HCT116 (cell line): ENCODE data around the gene EHD4. TPM values are rescaled to one million over a fixed set of nuclear protein-coding genes. Genes with fewer than 3 reads are reported as not detected.

Source experiments
- ATAC-seq: fragments of 200-7000 bp; cut with Tn5 transposase; 2 replicates; pipeline ENCODE4 v1.9.1; 2020; ENCODE audit warnings: mild to moderate bottlenecking, moderate library complexity
- BruUV-seq: library from RNA; stranded (reverse); fragments of 400-500 nt; replicated peaks from 2 replicates; lab custom pipeline; 2021; lab: Mats Ljungman, UMichigan
- CTCF ChIA-PET: fragments of 300-600 bp; sonication (Branson Sonifier 250); formaldehyde crosslinking; loops from one replicate; lab custom pipeline; 2021; ENCODE audit warnings: antibody characterized with exemption; lab: Charles Lee
- POLR2A ChIA-PET: fragments of 300-600, 350-600 bp; sonication (Branson Sonifier 250); formaldehyde crosslinking; loops from one replicate; lab custom pipeline; 2021; ENCODE audit warnings: antibody characterized with exemption; lab: Charles Lee
- RAD21 ChIA-PET, 2 experiments: fragments of 300-600 bp; sonication (Branson Sonifier 250); formaldehyde crosslinking; loops; one replicate each; lab custom pipeline; 2023; ENCODE audit warnings: low total read pairs in 2 of 2; ENCODE audit not compliant: uncharacterized antibody in 2 of 2, unreplicated experiment in 2 of 2, low non-redundant PET in 1 of 2; lab: Charles Lee
- DNase-seq: peaks from one replicate; pipeline ENCODE4 v3.0.0-alpha.2; 2010; ENCODE audit warnings: low read depth, low spot score
- H2AFZ ChIP-seq: fragments of 200-600 bp; shearing (Covaris generic), sonication (generic); 2 replicates; pipeline ENCODE4 v1.6.1; 2017; ENCODE audit warnings: low read depth, mixed run types, mixed read lengths, antibody characterized with exemption, low read length; ENCODE audit not compliant: poor library complexity, severe bottlenecking
- H3K27ac ChIP-seq: 2 replicates; pipeline ENCODE4 v1.5.1; 2012; ENCODE audit warnings: low read depth, low read length
- H3K27me3 ChIP-seq: fragments of 200-600 bp; sonication (generic); 2 replicates; pipeline ENCODE4 v1.6.1; 2016; ENCODE audit warnings: mixed run types, low read length, mixed read lengths; ENCODE audit not compliant: insufficient read depth
- H3K36me3 ChIP-seq, 2 experiments: fragments of 200-500 bp in 1 of 2; fragments of 200-600 bp in 1 of 2; sonication (Bioruptor generic) in 1 of 2; sonication (generic) in 1 of 2; 2 replicates each; pipeline versions ENCODE4 v1.5.1 to v1.6.1; 2014 to 2016; ENCODE audit warnings: low read length in 2 of 2, inconsistent platforms in 1 of 2, mixed read lengths in 1 of 2, mixed run types in 1 of 2; ENCODE audit not compliant: insufficient read depth in 2 of 2, control insufficient read depth in 1 of 2
- H3K4me1 ChIP-seq, 2 experiments: fragments of 200-600 bp in 1 of 2; sonication (generic) in 1 of 2; 2 replicates each; pipeline versions ENCODE4 v1.5.1 to v1.6.1; 2012 to 2017; ENCODE audit warnings: low read length in 2 of 2, inconsistent platforms in 1 of 2, mild to moderate bottlenecking in 1 of 2, mixed read lengths in 1 of 2, mixed run types in 1 of 2, moderate library complexity in 1 of 2; ENCODE audit not compliant: insufficient read depth in 2 of 2, control insufficient read depth in 1 of 2
- H3K4me2 ChIP-seq: fragments of 200-600 bp; sonication (generic); 2 replicates; pipeline ENCODE4 v1.6.1; 2017; ENCODE audit warnings: mixed run types, low read length, mixed read lengths
- H3K4me3 ChIP-seq, 2 experiments: fragments of 200-600 bp in 1 of 2; sonication (generic) in 1 of 2; replicated peaks in 1 of 2; 2 replicates each; pipeline ENCODE4 v1.5.1; 2011 to 2016; ENCODE audit warnings: low read length in 2 of 2, control low read depth in 1 of 2, low read depth in 1 of 2, mild to moderate bottlenecking in 1 of 2, mixed read lengths in 1 of 2, mixed run types in 1 of 2
- H3K79me2 ChIP-seq: fragments of 200-600 bp; sonication (generic); 2 replicates; pipeline ENCODE4 v1.6.1; 2017; ENCODE audit warnings: mild to moderate bottlenecking, mixed run types, low read length, moderate library complexity, mixed read lengths; ENCODE audit not compliant: insufficient read depth
- H3K9ac ChIP-seq: fragments of 200-600 bp; sonication (generic); 2 replicates; pipeline ENCODE4 v1.6.1; 2016; ENCODE audit warnings: low read length, mixed read lengths
- H3K9me2 ChIP-seq: fragments of 200-600 bp; sonication (generic), shearing (Covaris generic); 2 replicates; pipeline ENCODE4 v1.6.1; 2017; ENCODE audit warnings: mixed run types, mild to moderate bottlenecking, moderate library complexity; ENCODE audit not compliant: insufficient read depth
- H3K9me3 ChIP-seq, 2 experiments: fragments of 200-500 bp in 1 of 2; fragments of 200-600 bp in 1 of 2; sonication (Bioruptor generic) in 1 of 2; sonication (generic) in 1 of 2; 2 replicates each; pipeline ENCODE4 v1.6.1; 2014 to 2017; ENCODE audit warnings: low read length in 2 of 2, mixed read lengths in 2 of 2, inconsistent platforms in 1 of 2, low read depth in 1 of 2, mild to moderate bottlenecking in 1 of 2, mixed run types in 1 of 2, moderate library complexity in 1 of 2; ENCODE audit not compliant: control insufficient read depth in 1 of 2, insufficient read depth in 1 of 2
- H4K20me1 ChIP-seq: fragments of 200-600 bp; sonication (generic), shearing (Covaris generic); 2 replicates; pipeline ENCODE4 v1.6.1; 2017; ENCODE audit warnings: mixed run types, mild to moderate bottlenecking, moderate library complexity; ENCODE audit not compliant: insufficient read depth
- CEBPB ChIP-seq: IDR thresholded peaks from 2 replicates; pipeline ENCODE4 v1.6.1; 2012; ENCODE audit warnings: low read depth
- EZH2 ChIP-seq: fragments of 200-600 bp; sonication (generic); IDR thresholded peaks from 2 replicates; pipeline ENCODE4 v1.6.1; 2017; ENCODE audit warnings: antibody characterized with exemption, mixed run types
- EZH2phosphoT487 ChIP-seq: fragments of 200-600 bp; IDR thresholded peaks from 2 replicates; pipeline ENCODE4 v1.6.1; 2018; ENCODE audit warnings: antibody characterized with exemption, borderline replicate concordance
- FOSL1 ChIP-seq: IDR thresholded peaks from 2 replicates; pipeline ENCODE4 v1.6.1; 2012; ENCODE audit warnings: low read depth
- JUND ChIP-seq: IDR thresholded peaks from 2 replicates; pipeline ENCODE4 v1.6.1; 2012
- POLR2A ChIP-seq: IDR thresholded peaks from 2 replicates; pipeline ENCODE4 v1.7.0; 2011; ENCODE audit warnings: borderline replicate concordance; ENCODE audit not compliant: insufficient read depth, insufficient read length; ENCODE audit errors: extremely low read depth
- POLR2AphosphoS5 ChIP-seq: IDR thresholded peaks from 2 replicates; pipeline ENCODE4 v1.6.1; 2011; ENCODE audit warnings: mild to moderate bottlenecking, low read depth, low read length, moderate library complexity
- SIN3A ChIP-seq: IDR thresholded peaks from 2 replicates; pipeline ENCODE4 v1.6.1; 2012; ENCODE audit warnings: low read depth
- SP1 ChIP-seq: IDR thresholded peaks from 2 replicates; pipeline ENCODE4 v1.6.1; 2012; ENCODE audit warnings: low read depth
- YY1 ChIP-seq: IDR thresholded peaks from 2 replicates; pipeline ENCODE4 v1.6.1; 2011; ENCODE audit warnings: low read length, low read depth, moderate library complexity, mild to moderate bottlenecking; ENCODE audit not compliant: insufficient replicate concordance; ENCODE audit errors: extremely low read depth
- ZFX ChIP-seq: fragments of 450-650 bp; IDR thresholded peaks from 2 replicates; pipeline ENCODE4 v1.6.1; 2017
- intact Hi-C: fragments of 100-400 bp; cut with micrococcal nuclease; formaldehyde crosslinking; loops from 2 replicates; pipeline ENCODE4 v1.10.0; 2022
- total RNA-seq: library from RNA; stranded (reverse); gene quantifications from one replicate; pipeline ENCODE4 v1.2.1, GENCODE V29; 2021; ENCODE audit not compliant: unreplicated experiment
- TF ChIP-seq, protein P1 (sequence below): IDR thresholded peaks from 2 replicates; pipeline ENCODE4 v1.6.1; 2012
- TF ChIP-seq, protein P2 (sequence below): IDR thresholded peaks from 2 replicates; pipeline ENCODE4 v1.6.1; 2011; ENCODE audit warnings: mild to moderate bottlenecking, low read length, moderate library complexity; ENCODE audit not compliant: insufficient replicate concordance; ENCODE audit errors: extremely low read depth
- TF ChIP-seq, protein P3 (sequence below): IDR thresholded peaks from 2 replicates; pipeline ENCODE4 v1.6.1; 2012

EHD4 gene
- total RNA-seq, 1 experiment from 2014 or later, result 28.0 TPM

DNA sequence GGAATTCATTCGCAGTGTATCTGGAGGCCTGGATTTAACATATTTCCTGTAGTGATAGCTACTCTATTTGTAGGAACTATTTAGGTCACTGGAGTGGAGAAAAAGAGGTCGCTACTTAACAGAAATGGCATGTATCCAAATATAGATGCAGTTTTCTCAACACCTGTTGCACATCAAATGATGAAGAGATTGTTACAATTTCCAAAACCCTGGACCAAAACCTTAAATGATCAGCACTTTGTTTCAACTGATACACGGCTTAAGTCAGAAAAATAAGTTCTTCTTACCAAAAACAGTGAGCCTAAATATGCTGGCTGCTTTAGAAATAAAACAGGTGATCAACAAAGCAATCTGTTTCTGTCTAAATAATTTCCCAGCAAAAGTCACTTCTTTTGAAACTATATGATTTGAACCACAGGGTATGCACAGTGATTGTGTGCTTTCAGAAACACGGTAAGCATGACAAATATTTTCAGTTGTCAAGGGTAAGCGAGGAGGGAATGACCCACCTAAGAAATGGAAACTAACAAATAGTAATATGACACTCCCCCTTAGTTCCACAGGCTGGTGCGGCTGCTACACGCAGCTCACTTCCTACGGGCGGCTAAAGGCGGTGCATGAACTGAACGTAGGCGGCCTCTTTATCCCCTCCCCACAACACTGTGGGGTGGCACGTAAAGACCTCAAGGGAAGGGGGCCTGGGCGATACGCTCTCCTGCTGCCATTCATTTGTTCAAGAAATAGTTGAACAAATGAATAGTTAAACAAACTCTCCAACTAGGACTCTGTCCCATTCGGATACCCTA, 1.1 kb downstream of the EHD4 start:
- intact Hi-C loops, result loop anchor here (5.0 kb wide), 2 partner anchors 34 to 86 kb away; no protein-coding TSS in a partner anchor
- no peaks in the 10 kb centered on the region for H3K9me2 ChIP-seq
- ChIA-PET CTCF (interaction anchor here (1.1 to 2.3 kb wide), 4 partner anchors 23 to 505 kb away, joined by 3 to 12 read pairs (median 3); partner anchors contain the start of gene MAPKBP1), RAD21 (interaction anchor here in 1 of 2 experiments (0.6 kb wide), 2 partner anchors 31 to 92 kb away, joined by 3 read pairs; no protein-coding TSS in a partner anchor)
- peaks cover 15% of the 10 kb centered on the region; the same call in 1 of the 2 replicates for H4K20me1 ChIP-seq
- no peaks in the 10 kb centered on the region for H3K9me3 ChIP-seq
- ATAC-seq, result peak; percentile 49
- H3K36me3 ChIP-seq, result no peaks in the 10 kb centered on the region
- peak overlapping the region; percentile 86 for H3K27ac ChIP-seq
- H3K9ac ChIP-seq, result peak overlapping the region; percentile 93
- TSS peak; percentile 59 for BruUV-seq
- TF ChIP-seq SP1 (peak; percentile 20; the same call in 1 of the 2 replicates), POLR2A (no peak), JUND (no peak), EZH2phosphoT487 (no peak), POLR2AphosphoS5 (no peak)
- TF ChIP-seq, protein P1, sequence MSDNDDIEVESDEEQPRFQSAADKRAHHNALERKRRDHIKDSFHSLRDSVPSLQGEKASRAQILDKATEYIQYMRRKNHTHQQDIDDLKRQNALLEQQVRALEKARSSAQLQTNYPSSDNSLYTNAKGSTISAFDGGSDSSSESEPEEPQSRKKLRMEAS, result 0 out of 2 replicates have a peak, but pooled peaks have one; percentile 39
- TF ChIP-seq, all 23 proteins: peak for 2
- peak; percentile 19 for DNase-seq
- Histone ChIP-seq H3K4me3 (peak overlapping the region; percentile 85 to 93), H3K4me2 (peak overlapping the region; percentile 82), H3K27me3 (no peaks in the 10 kb centered on the region), H3K79me2 (peaks cover 56% of the 10 kb centered on the region), H2AFZ (no peak overlapping the region), H3K4me1 (peaks cover 21 to 45% of the 10 kb centered on the region in 2 experiments)
- POLR2A ChIA-PET, result interaction anchor here (0.5 to 2.2 kb wide), 3 partner anchors 12 to 30 kb away, joined by 3 to 7 read pairs (median 3); no protein-coding TSS in a partner anchor

DNA sequence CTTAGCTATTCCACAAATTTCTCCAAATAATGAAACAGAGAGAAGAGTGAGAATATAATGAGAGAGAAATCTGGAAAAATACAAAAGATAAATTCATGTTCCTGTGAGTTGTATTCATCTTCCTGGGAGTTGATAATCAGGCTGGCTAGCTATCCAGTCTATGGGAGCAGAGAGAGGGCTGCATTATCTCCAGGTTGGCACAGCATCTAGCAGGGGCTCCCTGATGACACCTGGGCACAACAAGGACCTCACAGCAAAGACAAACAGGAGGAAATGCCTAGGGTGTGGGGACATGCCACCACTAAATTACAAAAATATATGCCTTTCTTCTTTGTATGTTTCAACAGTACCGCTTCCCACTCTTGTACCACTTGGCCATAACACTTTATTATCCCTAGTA, 1.9 kb downstream of the EHD4 start:
- Histone ChIP-seq H3K4me1 (peaks cover 21 to 49% of the 10 kb centered on the region in 2 experiments), H3K4me2 (peak overlapping the region; percentile 82), H3K36me3 (no peaks in the 10 kb centered on the region), H3K4me3 (no peak overlapping the region), H3K9me2 (no peaks in the 10 kb centered on the region), H4K20me1 (peaks cover 15% of the 10 kb centered on the region; the same call in 1 of the 2 replicates), H2AFZ (no peak overlapping the region), H3K9me3 (no peaks in the 10 kb centered on the region), H3K9ac (peak overlapping the region; percentile 93; the same call in 1 of the 2 replicates), H3K27ac (no peak overlapping the region), H3K27me3 (no peaks in the 10 kb centered on the region), H3K79me2 (peaks cover 63% of the 10 kb centered on the region)
- BruUV-seq, result no TSS peak
- no peak for DNase-seq
- ChIA-PET CTCF (no interaction called here), RAD21 (no interaction called here), POLR2A (interaction anchor here (1.0 kb wide), 1 partner anchor 11 kb away, joined by 3 read pairs; no protein-coding TSS in a partner anchor)
- intact Hi-C loops, result loop anchor here (5.0 kb wide), 2 partner anchors 33 to 87 kb away; no protein-coding TSS in a partner anchor
- TF ChIP-seq EZH2phosphoT487 (no peak), YY1 (no peak), SP1 (no peak), CEBPB (no peak), ZFX (no peak), SIN3A (no peak), EZH2 (no peak), FOSL1 (no peak)
- TF ChIP-seq, protein P2, sequence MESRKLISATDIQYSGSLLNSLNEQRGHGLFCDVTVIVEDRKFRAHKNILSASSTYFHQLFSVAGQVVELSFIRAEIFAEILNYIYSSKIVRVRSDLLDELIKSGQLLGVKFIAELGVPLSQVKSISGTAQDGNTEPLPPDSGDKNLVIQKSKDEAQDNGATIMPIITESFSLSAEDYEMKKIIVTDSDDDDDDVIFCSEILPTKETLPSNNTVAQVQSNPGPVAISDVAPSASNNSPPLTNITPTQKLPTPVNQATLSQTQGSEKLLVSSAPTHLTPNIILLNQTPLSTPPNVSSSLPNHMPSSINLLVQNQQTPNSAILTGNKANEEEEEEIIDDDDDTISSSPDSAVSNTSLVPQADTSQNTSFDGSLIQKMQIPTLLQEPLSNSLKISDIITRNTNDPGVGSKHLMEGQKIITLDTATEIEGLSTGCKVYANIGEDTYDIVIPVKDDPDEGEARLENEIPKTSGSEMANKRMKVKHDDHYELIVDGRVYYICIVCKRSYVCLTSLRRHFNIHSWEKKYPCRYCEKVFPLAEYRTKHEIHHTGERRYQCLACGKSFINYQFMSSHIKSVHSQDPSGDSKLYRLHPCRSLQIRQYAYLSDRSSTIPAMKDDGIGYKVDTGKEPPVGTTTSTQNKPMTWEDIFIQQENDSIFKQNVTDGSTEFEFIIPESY, result no peak
- TF ChIP-seq, protein P3, sequence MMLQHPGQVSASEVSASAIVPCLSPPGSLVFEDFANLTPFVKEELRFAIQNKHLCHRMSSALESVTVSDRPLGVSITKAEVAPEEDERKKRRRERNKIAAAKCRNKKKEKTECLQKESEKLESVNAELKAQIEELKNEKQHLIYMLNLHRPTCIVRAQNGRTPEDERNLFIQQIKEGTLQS, result no peak
- no peak for ATAC-seq
